Neural progenitor cell (in vitro differentiated cells): ENCODE data around the gene SLC44A5.

Experiments used
- EZH2 ChIP-seq: fragments of 200-600 bp; sonication (generic); IDR thresholded peaks from 2 replicates; pipeline ENCODE4 v1.6.1; 2017; ENCODE audit warnings: antibody characterized with exemption, mild to moderate bottlenecking, moderate library complexity
- EZH2phosphoT487 ChIP-seq: fragments of 200-600 bp; sonication (generic); IDR thresholded peaks from 2 replicates; pipeline ENCODE4 v1.6.1; 2017; ENCODE audit warnings: antibody characterized with exemption
- TF ChIP-seq, protein P1 (sequence below): fragments of 200-600 bp; sonication (generic); IDR thresholded peaks from 2 replicates; pipeline ENCODE4 v1.5.1; 2017; ENCODE audit warnings: antibody characterized with exemption, mild to moderate bottlenecking

GRCh38 chr1:75165264-75165663 lies 445.6 kb downstream of the SLC44A5 start:
- TF ChIP-seq, protein P1, sequence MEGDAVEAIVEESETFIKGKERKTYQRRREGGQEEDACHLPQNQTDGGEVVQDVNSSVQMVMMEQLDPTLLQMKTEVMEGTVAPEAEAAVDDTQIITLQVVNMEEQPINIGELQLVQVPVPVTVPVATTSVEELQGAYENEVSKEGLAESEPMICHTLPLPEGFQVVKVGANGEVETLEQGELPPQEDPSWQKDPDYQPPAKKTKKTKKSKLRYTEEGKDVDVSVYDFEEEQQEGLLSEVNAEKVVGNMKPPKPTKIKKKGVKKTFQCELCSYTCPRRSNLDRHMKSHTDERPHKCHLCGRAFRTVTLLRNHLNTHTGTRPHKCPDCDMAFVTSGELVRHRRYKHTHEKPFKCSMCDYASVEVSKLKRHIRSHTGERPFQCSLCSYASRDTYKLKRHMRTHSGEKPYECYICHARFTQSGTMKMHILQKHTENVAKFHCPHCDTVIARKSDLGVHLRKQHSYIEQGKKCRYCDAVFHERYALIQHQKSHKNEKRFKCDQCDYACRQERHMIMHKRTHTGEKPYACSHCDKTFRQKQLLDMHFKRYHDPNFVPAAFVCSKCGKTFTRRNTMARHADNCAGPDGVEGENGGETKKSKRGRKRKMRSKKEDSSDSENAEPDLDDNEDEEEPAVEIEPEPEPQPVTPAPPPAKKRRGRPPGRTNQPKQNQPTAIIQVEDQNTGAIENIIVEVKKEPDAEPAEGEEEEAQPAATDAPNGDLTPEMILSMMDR, result no peak
- no peak for TF ChIP-seq EZH2
- no peak for TF ChIP-seq EZH2phosphoT487
